Activated CD4-positive, alpha-beta memory T cell treated with anti-CD3 and anti-CD28 coated beads, Interleukin-2, amount 10 ng/mL, durations not matched to agents 7 days and 5 days (primary cell): ENCODE measurements around the gene PHKB. TPM values are rescaled to one million over a fixed set of nuclear protein-coding genes. Genes with fewer than 3 reads are reported as not detected.

Source experiments
- CTCF ChIA-PET: fragments of 350-600 bp; sonication (Branson Sonifier 250); formaldehyde crosslinking; loops from one replicate; lab custom pipeline; 2021; ENCODE audit warnings: antibody characterized with exemption, inconsistent platforms; lab: Charles Lee
- POLR2A ChIA-PET: fragments of 350-600 bp; sonication (Branson Sonifier 250); formaldehyde crosslinking; loops from one replicate; lab custom pipeline; 2021; ENCODE audit warnings: antibody characterized with exemption; lab: Charles Lee
- DNase-seq: peaks from one replicate; pipeline ENCODE4 v3.0.0-alpha.2; 2020
- H3K27ac Mint-ChIP-seq: one replicate; pipeline ENCODE4 v1.8.0; 2021; ENCODE audit warnings: mild to moderate bottlenecking, mixed read lengths
- H3K27me3 Mint-ChIP-seq: one replicate; pipeline ENCODE4 v1.8.0; 2021; ENCODE audit warnings: mixed read lengths
- H3K36me3 Mint-ChIP-seq: one replicate; pipeline ENCODE4 v1.8.0; 2021; ENCODE audit warnings: low read depth, mixed read lengths
- H3K4me1 Mint-ChIP-seq: one replicate; pipeline ENCODE4 v1.8.0; 2021; ENCODE audit warnings: mixed read lengths
- H3K4me3 Mint-ChIP-seq: one replicate; pipeline ENCODE4 v1.8.0; 2021; ENCODE audit warnings: mild to moderate bottlenecking, mixed read lengths
- H3K9me3 Mint-ChIP-seq: one replicate; pipeline ENCODE4 v1.8.0; 2021; ENCODE audit warnings: mixed read lengths
- total RNA-seq, 2 experiments: library from RNA; stranded (reverse); gene quantifications; one replicate each; pipeline ENCODE4 v1.2.3, GENCODE V29; 2021

PHKB gene
- total RNA-seq, 2 experiments from 2014 or later: 33.2 to 36.3 TPM

DNA sequence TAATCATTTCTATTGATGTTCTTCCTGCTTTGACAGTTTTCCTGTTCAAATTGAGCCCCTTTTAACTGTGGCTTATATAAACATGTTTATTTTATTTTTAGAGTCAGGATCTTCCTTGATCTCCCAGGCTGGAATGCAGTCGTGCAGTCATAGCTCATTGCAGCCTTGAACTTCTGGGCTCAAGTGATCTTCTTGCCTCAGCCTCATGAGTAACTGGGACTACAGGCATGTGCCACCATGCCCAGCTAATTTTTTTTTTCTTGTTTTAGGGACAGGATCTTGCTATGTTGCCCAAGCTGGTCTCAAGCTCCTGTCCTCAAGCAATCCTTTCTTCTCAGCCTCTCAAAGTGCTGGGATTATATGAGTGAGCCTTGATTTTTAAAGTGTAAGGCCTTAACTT, 14.7 kb downstream of the PHKB start:
- Mint-ChIP-seq H3K4me3 (no peak overlapping the region), H3K27me3 (no peaks in the 10 kb centered on the region), H3K36me3 (peaks cover 9% of the 10 kb centered on the region), H3K27ac (no peak overlapping the region), H3K9me3 (no peaks in the 10 kb centered on the region), H3K4me1 (no peaks in the 10 kb centered on the region)
- CTCF ChIA-PET: no interaction called here
- no peak for DNase-seq
- POLR2A ChIA-PET: no interaction called here

DNA sequence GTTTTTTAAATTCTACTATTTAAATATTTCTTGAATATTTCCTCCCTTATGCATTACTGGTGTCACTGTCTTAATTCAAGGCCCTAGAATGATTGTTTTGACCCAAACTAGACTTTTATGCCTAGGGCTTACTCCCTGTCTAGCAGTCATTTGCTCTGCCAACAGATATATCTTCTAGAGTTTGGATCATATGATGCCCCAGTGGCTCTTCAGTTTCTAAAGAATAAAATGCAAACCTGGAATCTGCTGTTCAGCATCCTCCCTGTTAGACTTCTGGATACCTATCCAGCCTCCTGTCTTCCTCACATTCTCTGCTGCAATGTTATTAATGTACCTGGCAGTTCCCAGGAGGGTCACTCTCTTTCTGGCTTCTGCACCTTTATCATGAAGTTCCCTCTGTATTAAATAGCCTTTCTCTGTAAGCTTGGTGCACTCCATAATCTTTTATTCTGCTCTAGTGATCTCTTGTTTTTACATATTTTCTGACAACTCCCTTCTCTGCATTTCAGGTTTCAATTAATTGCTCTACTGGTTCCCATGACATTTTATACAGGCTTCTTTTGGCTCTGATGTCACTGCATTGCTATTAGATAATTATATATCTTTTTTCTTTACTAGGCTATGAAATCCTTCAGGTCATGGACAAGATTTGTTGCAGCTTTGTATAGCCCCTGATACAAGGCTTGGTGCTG, 15.7 kb downstream of the PHKB start:
- no peak for DNase-seq
- ChIA-PET POLR2A (no interaction called here), CTCF (no interaction called here)
- no peaks in the 10 kb centered on the region for H3K9me3 Mint-ChIP-seq
- peaks cover 5% of the 10 kb centered on the region for H3K36me3 Mint-ChIP-seq
- H3K4me1 Mint-ChIP-seq: no peaks in the 10 kb centered on the region
- no peak overlapping the region for H3K4me3 Mint-ChIP-seq
- no peak overlapping the region for H3K27ac Mint-ChIP-seq
- H3K27me3 Mint-ChIP-seq: no peaks in the 10 kb centered on the region

DNA sequence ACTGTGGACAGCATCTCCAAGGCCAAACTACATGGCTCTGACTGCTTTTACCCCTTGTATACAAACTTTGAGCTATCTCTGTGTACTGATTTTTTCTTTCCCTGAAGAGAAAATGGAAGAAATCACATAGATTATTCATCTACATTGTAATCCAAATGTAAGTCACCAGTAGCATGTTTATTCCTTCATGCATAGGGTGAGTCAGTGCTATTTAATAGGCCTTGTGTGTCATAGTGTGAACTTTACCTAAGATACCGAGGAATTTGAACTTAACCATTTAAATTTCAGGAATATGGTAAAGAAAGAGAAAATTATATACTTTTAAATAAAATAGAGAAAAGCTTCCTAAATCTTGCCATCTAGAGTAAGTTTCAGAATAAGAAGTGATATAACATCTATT, 16.5 kb downstream of the PHKB start:
- no peak for DNase-seq
- H3K36me3 Mint-ChIP-seq: peaks cover 5% of the 10 kb centered on the region
- H3K27me3 Mint-ChIP-seq: no peaks in the 10 kb centered on the region
- ChIA-PET CTCF (no interaction called here), POLR2A (no interaction called here)
- H3K4me1 Mint-ChIP-seq: no peaks in the 10 kb centered on the region
- H3K9me3 Mint-ChIP-seq: no peaks in the 10 kb centered on the region
- no peak overlapping the region for H3K27ac Mint-ChIP-seq
- H3K4me3 Mint-ChIP-seq: no peak overlapping the region

GRCh38 chr16:47480410-47480809, 19.3 kb downstream of the PHKB start:
- Mint-ChIP-seq H3K9me3 (no peaks in the 10 kb centered on the region), H3K4me1 (no peaks in the 10 kb centered on the region), H3K27ac (no peak overlapping the region), H3K4me3 (no peak overlapping the region), H3K36me3 (peaks cover 5% of the 10 kb centered on the region), H3K27me3 (no peaks in the 10 kb centered on the region)
- POLR2A ChIA-PET: no interaction called here
- DNase-seq: no peak
- CTCF ChIA-PET: interaction anchor here (1.4 kb wide), 1 partner anchor 14 kb away, joined by 3 read pairs; no protein-coding TSS in a partner anchor

DNA sequence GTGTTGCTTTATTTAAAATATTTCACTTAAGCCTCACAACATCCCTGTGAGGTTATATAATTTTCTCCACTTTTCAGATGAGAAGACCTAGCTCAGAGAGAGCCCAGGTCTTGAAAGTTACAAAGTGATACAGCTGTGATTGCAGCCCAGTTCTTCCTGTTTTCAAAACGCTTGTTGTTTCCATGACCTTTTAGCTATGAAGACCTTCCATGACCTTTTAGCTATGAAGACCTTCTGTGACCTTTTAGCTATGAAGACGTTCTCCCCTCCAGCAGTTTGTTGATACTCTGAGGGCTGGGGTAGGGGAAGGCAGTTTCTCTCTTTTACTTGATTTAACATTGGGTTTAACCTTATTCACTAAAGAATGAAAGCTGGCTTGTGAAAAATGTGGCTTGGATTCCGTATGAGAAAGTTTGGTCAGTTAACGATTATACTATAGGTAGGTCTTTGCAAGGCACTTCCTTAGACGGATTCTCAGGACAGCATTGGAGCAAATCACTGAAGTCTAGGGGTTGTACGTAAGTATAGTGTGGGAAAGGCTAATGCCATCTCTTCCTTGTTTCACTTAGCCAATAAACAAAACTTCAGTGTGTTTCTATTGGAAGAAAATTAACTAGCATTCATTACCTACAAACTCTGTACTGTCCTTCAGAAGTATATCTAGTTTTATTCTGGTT, 20.7 kb downstream of the PHKB start:
- Mint-ChIP-seq H3K27me3 (no peaks in the 10 kb centered on the region), H3K9me3 (no peaks in the 10 kb centered on the region), H3K4me3 (no peak overlapping the region), H3K27ac (no peak overlapping the region), H3K4me1 (no peaks in the 10 kb centered on the region), H3K36me3 (peaks cover 2% of the 10 kb centered on the region)
- DNase-seq: no peak
- CTCF ChIA-PET: no interaction called here
- POLR2A ChIA-PET: no interaction called here

- Mint-ChIP-seq H3K27ac (no peak overlapping the region), H3K4me3 (no peak overlapping the region), H3K9me3 (peaks cover 6% of the 10 kb centered on the region), H3K4me1 (no peaks in the 10 kb centered on the region), H3K36me3 (peaks cover 12% of the 10 kb centered on the region), H3K27me3 (no peaks in the 10 kb centered on the region)
- DNase-seq: no peak
- CTCF ChIA-PET: no interaction called here
- POLR2A ChIA-PET: no interaction called here
Observed at GRCh38 chr16:47483616-47484015, 22.5 kb downstream of the PHKB start.

- H3K9me3 Mint-ChIP-seq: peaks cover 18% of the 10 kb centered on the region
- CTCF ChIA-PET: no interaction called here
- DNase-seq: no peak
- no peak overlapping the region for H3K27ac Mint-ChIP-seq
- no peaks in the 10 kb centered on the region for H3K27me3 Mint-ChIP-seq
- POLR2A ChIA-PET: no interaction called here
- peaks cover 25% of the 10 kb centered on the region for H3K36me3 Mint-ChIP-seq
- no peaks in the 10 kb centered on the region for H3K4me1 Mint-ChIP-seq
- no peak overlapping the region for H3K4me3 Mint-ChIP-seq
Observed at GRCh38 chr16:47486856-47487255, 25.7 kb downstream of the PHKB start.

- Mint-ChIP-seq H3K9me3 (peaks cover 20% of the 10 kb centered on the region), H3K27me3 (no peaks in the 10 kb centered on the region), H3K4me3 (no peak overlapping the region), H3K27ac (no peak overlapping the region), H3K36me3 (peaks cover 27% of the 10 kb centered on the region), H3K4me1 (peaks cover 3% of the 10 kb centered on the region)
- POLR2A ChIA-PET: no interaction called here
- CTCF ChIA-PET: no interaction called here
- no peak for DNase-seq
Observed at GRCh38 chr16:47488051-47488450, 26.9 kb downstream of the PHKB start.

GRCh38 chr16:47490471-47490870, 29.3 kb downstream of the PHKB start:
- CTCF ChIA-PET: no interaction called here

GRCh38 chr16:47492036-47492427, 30.9 kb downstream of the PHKB start:
- POLR2A ChIA-PET: no interaction called here
- no peak for DNase-seq

More at GRCh38 chr16:47490471-47490870, 29.3 kb downstream of the PHKB start:
- H3K9me3 Mint-ChIP-seq: peaks cover 20% of the 10 kb centered on the region
- no peak overlapping the region for H3K4me3 Mint-ChIP-seq
- DNase-seq: no peak
- POLR2A ChIA-PET: no interaction called here
- no peak overlapping the region for H3K27ac Mint-ChIP-seq
- peaks cover 27% of the 10 kb centered on the region for H3K36me3 Mint-ChIP-seq
- no peaks in the 10 kb centered on the region for H3K27me3 Mint-ChIP-seq
- peaks cover 3% of the 10 kb centered on the region for H3K4me1 Mint-ChIP-seq

DNA sequence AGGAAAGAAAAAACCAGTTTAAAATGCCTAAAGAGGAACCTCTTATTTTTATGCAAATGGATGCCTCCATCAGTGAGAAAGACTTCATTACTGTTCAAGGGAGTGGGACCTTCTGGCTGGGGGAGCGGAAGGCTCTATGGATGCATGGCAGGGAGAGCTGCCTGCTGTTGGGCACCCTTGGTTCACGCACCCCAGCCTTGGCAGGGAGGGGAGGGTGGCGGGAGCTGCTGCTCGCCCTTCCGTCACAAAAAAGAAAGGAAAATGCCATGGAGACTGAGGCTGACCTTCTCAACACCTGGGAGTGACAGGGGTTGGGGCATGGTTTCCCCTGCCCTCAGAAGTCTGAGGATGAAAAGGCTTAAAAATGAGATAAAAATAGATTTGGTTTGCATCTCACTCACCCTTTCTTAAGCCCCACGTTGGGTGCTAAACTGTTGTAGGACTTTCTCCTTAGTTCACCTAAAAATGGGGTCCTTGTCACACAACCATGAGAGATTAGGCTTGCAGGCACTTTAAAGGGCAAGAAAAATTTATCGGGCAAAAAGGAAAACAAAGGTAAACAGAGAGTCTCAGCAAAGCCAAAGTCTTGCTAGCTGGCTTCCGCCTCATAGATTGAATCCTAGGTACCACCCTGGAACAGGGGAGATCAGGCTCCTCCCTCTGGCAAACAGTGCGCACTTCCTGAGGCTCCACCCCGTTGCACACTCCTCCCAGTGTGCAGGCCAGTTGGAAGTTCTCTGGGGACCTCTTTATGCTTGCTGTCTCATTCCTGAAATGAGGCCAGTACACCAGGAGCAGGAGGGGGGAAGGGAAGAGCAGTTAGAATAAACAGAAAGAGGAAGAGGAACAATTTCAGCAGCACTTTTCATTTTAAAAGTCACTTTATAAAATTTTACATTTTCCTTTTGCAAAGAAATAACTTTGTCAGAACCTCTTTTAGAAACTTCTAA, 31.6 kb downstream of the PHKB start:
- Mint-ChIP-seq H3K4me1 (peaks cover 3% of the 10 kb centered on the region), H3K27me3 (no peaks in the 10 kb centered on the region), H3K27ac (no peak overlapping the region), H3K9me3 (peaks cover 20% of the 10 kb centered on the region), H3K4me3 (no peak overlapping the region), H3K36me3 (peaks cover 29% of the 10 kb centered on the region)
- ChIA-PET POLR2A (no interaction called here), CTCF (no interaction called here)
- DNase-seq: no peak

More at GRCh38 chr16:47492036-47492427, 30.9 kb downstream of the PHKB start:
- Mint-ChIP-seq H3K27ac (no peak overlapping the region), H3K36me3 (peaks cover 27% of the 10 kb centered on the region), H3K9me3 (peaks cover 20% of the 10 kb centered on the region), H3K4me1 (peaks cover 3% of the 10 kb centered on the region), H3K4me3 (no peak overlapping the region), H3K27me3 (no peaks in the 10 kb centered on the region)
- CTCF ChIA-PET: no interaction called here

DNA sequence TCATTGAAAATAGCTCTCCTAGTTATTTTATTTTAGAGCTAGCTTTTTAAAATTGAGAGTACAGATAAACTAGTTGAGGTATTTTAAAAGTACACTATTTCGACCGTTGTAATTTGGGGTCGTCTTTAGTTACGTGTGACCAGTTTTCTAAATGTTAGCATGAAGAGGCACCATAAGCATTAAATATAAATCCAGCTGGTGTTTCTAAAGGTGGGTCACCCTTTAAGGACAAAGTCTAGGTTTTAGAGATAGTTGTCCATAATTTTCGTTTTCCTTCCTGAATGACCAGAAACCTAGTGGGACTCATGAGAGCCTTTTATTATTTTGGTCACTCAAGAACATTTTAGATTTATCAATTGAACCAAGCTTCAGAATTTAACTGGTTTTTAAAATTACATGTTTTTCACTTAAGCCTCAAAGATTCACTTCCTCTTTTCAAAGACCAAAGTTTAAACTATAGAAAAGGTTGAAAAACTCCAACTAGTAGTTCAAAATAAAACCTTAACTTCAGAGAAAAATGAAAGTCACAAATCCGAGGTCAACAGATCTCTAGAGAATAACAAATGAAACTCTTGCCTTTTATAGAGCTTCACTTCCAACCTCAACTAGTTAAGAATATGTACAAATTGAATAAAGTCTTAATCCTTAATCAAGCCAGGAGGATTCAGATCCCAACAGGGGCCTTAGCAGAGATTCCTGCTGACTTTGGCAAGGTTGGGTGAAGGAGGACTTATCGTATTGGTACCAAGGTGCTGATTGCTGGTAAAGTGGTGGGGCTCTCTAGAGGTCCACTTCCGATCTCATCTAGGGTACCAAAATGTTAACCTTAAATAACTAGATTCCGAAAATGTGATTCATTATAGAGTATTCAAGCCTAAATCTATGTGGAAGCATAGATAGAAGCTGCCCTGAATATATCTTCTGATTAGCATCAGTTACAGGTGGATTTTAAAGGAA, 32.5 kb downstream of the PHKB start:
- Mint-ChIP-seq H3K27ac (no peak overlapping the region), H3K9me3 (peaks cover 14% of the 10 kb centered on the region), H3K36me3 (peaks cover 28% of the 10 kb centered on the region), H3K27me3 (no peaks in the 10 kb centered on the region), H3K4me1 (peaks cover 3% of the 10 kb centered on the region), H3K4me3 (no peak overlapping the region)
- POLR2A ChIA-PET: no interaction called here
- CTCF ChIA-PET: interaction anchor here (0.8 kb wide), 1 partner anchor 14 kb away, joined by 3 read pairs; no protein-coding TSS in a partner anchor
- no peak for DNase-seq
